ENCODE measurements around the gene SUSD3. TPM values are rescaled to one million over a fixed set of nuclear protein-coding genes. Genes with fewer than 3 reads are reported as not detected.

Gene SUSD3
- total and polyA plus RNA-seq, 2 of the 8 experiments (the other 6 are each of a cell fraction or from before 2014, with no cell fraction given), result 5.5 to 35.4 TPM

DNA sequence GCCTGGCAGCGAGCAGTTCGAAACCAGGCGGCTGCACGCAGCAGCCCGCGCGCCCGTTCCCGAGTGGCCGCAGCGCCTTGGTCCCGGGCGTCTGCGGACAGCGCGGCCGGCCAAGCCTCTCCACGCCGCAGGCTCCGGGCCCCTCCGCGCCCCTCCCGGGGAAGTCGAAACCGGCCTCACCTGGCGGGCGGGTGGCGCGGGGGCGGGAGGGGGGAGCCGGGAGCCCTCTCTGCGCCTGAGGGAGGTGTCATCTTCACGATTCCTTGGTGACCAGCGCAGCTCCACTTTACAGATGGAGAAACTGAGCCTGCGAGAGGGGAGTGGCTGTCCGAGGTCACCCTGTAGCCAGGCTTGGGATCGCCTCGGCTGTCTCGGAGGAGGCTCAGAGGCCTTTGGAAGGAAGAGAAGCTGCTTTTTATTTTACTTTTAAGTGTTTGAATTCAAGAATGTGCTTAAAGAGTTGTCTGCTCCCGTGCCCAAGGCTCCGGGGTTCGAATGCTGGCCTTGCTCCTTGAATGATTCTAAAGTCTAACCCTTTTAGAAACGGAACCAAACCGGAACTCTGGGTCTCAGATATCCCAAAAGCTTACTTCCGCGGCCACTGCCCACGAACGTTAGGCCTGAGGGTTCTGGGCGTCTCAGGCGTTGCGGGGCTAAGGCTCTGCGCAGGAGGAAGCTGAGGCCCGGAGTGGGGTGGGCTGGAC is 662 bp downstream of the SUSD3 start:
- Histone ChIP-seq H3K36me3 (ENCODE audit: control insufficient read depth in 2 of 4, insufficient read depth in 4 of 4, low read length in 3 of 4) (no peaks in the 10 kb centered on the region), H3K27me3 (replicated peaks in 1 of 4; ENCODE audit: control insufficient read depth in 3 of 4, extremely low read depth in 1 of 4, insufficient read depth in 3 of 4, low read length in 3 of 4) (peaks cover 0 to 16% (median 7%) of the 10 kb centered on the region in 4 experiments; a peak in 5 of 7 replicates), H4K8ac (ENCODE audit: extremely low read depth, insufficient read depth, low read length) (peak overlapping the region; percentile 87), H3K4me3 (ENCODE audit: extremely low read depth in 1 of 4, insufficient read depth in 2 of 4, low read depth in 3 of 4, low read length in 4 of 4) (peak overlapping the region; percentile 29 to 71 (median 32); a peak in 6 of 8 replicates), H3K56ac (replicated peaks; ENCODE audit: insufficient read length, low read depth, low read length) (no peak overlapping the region), H4K5ac (ENCODE audit: insufficient read length, low read depth, low read length) (no peak overlapping the region), H4K20me1 (replicated peaks in 1 of 2; ENCODE audit: control insufficient read depth in 1 of 2, insufficient read depth in 2 of 2, low read length in 2 of 2) (no peaks in the 10 kb centered on the region), H3K23ac (ENCODE audit: insufficient read length) (no peak overlapping the region), H3K18ac (ENCODE audit: extremely low read depth, low read length) (no peak overlapping the region), H2BK20ac (ENCODE audit: low read length) (0 out of 2 replicates have a peak overlapping the region, but pooled peaks have one; percentile 48), H4K91ac (replicated peaks; ENCODE audit: insufficient read length, low read length) (peak overlapping the region; percentile 10), H3K79me1 (ENCODE audit: low read depth, low read length) (peaks cover 2% of the 10 kb centered on the region; the same call in 1 of the 2 replicates), H2BK15ac (ENCODE audit: low read length) (no peak overlapping the region), H2AFZ (ENCODE audit: low read length) (no peak overlapping the region), H3K23me2 (ENCODE audit: low read depth, low read length) (peaks cover 3% of the 10 kb centered on the region; the same call in 1 of the 2 replicates), H3K4me1 (replicated peaks in 1 of 4; ENCODE audit: control insufficient read depth in 3 of 4, insufficient read depth in 4 of 4, low read length in 3 of 4) (peaks cover 0 to 31% (median 20%) of the 10 kb centered on the region in 4 experiments; a peak in 6 of 7 replicates), H2BK12ac (ENCODE audit: low read depth, low read length) (peak overlapping the region; percentile 80; the same call in 1 of the 2 replicates), H3K4me2 (ENCODE audit: insufficient read depth in 1 of 2, low read depth in 2 of 2, low read length in 2 of 2) (peak overlapping the region; percentile 74 to 75), H3K14ac (ENCODE audit: insufficient read length) (no peak overlapping the region), H3K27ac (ENCODE audit: low read depth, low read length) (no peak overlapping the region), H3K79me2 (ENCODE audit: control insufficient read depth in 1 of 2, insufficient read depth in 2 of 2, low read length in 2 of 2) (no peaks in the 10 kb centered on the region), H2BK5ac (ENCODE audit: low read depth, low read length) (no peak overlapping the region), H2AK5ac (ENCODE audit: low read depth, low read length) (0 out of 2 replicates have a peak overlapping the region, but pooled peaks have one; percentile 53), H3K4ac (replicated peaks; ENCODE audit: insufficient read length, low read depth, low read length) (peak overlapping the region; percentile 21), H2BK120ac (replicated peaks; ENCODE audit: low read depth, low read length) (peak overlapping the region; percentile 34), H3K9ac (replicated peaks in 1 of 4; ENCODE audit: extremely low read depth in 1 of 4, low read depth in 3 of 4, low read length in 3 of 4) (no peak overlapping the region; a peak in 1 of 7 replicates), H3K9me3 (ENCODE audit: insufficient read depth in 2 of 2, low read depth in 1 of 2, low read length in 1 of 2) (no peaks in the 10 kb centered on the region)
- 60% methylated on average over 28 of the region's 53 CpGs; no CpG with 5 or more reads in 1 of the 2 experiments for WGBS, 2 experiments (ENCODE audit: extremely low coverage in 1 of 2, insufficient coverage in 1 of 2, insufficient read length in 1 of 2, insufficient replicate concordance in 2 of 2, low coverage in 1 of 2, low lambda C conversion rate in 2 of 2, missing lambda C conversion rate in 1 of 2)
- CTCF ChIA-PET (ENCODE audit: partially characterized antibody), result interaction anchor here (0.6 to 2.1 kb wide), 4 partner anchors 23 to 243 kb away, joined by 3 to 9 read pairs (median 3); no protein-coding TSS in a partner anchor
- no peak for FAIRE-seq
- POLR2A ChIA-PET (ENCODE audit: partially characterized antibody), result interaction anchor here (1.2 kb wide), 3 partner anchors 12 to 33 kb away, joined by 3 to 5 read pairs (median 3); no protein-coding TSS in a partner anchor
- no peak for DNase-seq (ENCODE audit: low read depth in 1 of 2, low spot score in 2 of 2)
- TF ChIP-seq GABPA (IDR thresholded peaks at IDR 0.05; ENCODE audit: borderline replicate concordance, insufficient read depth, low read length) (no peak), POLR2AphosphoS5 (IDR thresholded peaks at IDR 0.05; ENCODE audit: low read depth, low read length) (no peak), CEBPB (IDR thresholded peaks at IDR 0.05; ENCODE audit: low read depth, low read length) (no peak), HDAC2 (IDR thresholded peaks at IDR 0.05; ENCODE audit: borderline replicate concordance in 1 of 2, low read depth in 2 of 2, low read length in 2 of 2) (no peak; a peak in 1 of 4 replicates), BACH1 (IDR thresholded peaks at IDR 0.05; ENCODE audit: low read length) (no peak), SIN3A (conservative IDR thresholded peaks at IDR 0.05 in 1 of 2, IDR thresholded peaks at IDR 0.05 in 1 of 2; ENCODE audit: low read depth in 1 of 2, low read length in 2 of 2) (no peak)
- TF ChIP-seq, protein P1, sequence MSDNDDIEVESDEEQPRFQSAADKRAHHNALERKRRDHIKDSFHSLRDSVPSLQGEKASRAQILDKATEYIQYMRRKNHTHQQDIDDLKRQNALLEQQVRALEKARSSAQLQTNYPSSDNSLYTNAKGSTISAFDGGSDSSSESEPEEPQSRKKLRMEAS (IDR thresholded peaks at IDR 0.05), result no peak
- TF ChIP-seq, protein P2, sequence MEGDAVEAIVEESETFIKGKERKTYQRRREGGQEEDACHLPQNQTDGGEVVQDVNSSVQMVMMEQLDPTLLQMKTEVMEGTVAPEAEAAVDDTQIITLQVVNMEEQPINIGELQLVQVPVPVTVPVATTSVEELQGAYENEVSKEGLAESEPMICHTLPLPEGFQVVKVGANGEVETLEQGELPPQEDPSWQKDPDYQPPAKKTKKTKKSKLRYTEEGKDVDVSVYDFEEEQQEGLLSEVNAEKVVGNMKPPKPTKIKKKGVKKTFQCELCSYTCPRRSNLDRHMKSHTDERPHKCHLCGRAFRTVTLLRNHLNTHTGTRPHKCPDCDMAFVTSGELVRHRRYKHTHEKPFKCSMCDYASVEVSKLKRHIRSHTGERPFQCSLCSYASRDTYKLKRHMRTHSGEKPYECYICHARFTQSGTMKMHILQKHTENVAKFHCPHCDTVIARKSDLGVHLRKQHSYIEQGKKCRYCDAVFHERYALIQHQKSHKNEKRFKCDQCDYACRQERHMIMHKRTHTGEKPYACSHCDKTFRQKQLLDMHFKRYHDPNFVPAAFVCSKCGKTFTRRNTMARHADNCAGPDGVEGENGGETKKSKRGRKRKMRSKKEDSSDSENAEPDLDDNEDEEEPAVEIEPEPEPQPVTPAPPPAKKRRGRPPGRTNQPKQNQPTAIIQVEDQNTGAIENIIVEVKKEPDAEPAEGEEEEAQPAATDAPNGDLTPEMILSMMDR (IDR thresholded peaks at IDR 0.05; ENCODE audit: control extremely low read depth in 1 of 3, insufficient read depth in 1 of 3, low read depth in 1 of 3, low read length in 3 of 3), result no peak

Measured in H1 (cell line).